Right ventricle myocardium superior (tissue), 1 donor: ENCODE measurements around the gene IL1RAPL1. TPM values are rescaled to one million over a fixed set of nuclear protein-coding genes. Genes with fewer than 3 reads are reported as not detected.
A peak's percentile ranks its signal among the peaks of the same experiment; 100 is the strongest.
"Not testable (repeated sequence)": the region's sequence is repeated elsewhere in the genome, so short reads cannot be mapped to it uniquely, and the experiment has no call there.

Experiments used
- ATAC-seq: fragments of 200-7000 bp; cut with Tn5 transposase; one replicate; pipeline ENCODE4 v1.9.1; 2020; ENCODE audit warnings: mild to moderate bottlenecking; ENCODE audit not compliant: poor library complexity
- DNase-seq: peaks from one replicate; pipeline ENCODE4 v3.0.0-alpha.2; 2020
- intact Hi-C: fragments of 100-400 bp; cut with DNase I; formaldehyde crosslinking; loops from one replicate; pipeline ENCODE4 v1.11.2; 2022
- total RNA-seq: library from RNA; stranded (reverse); fragmentation: NEBNext Ultra II Directional; extraction: Animal tissue kit (Norgen Biotek cat#: 25700); gene quantifications from one replicate; pipeline ENCODE4 v1.2.1, GENCODE V29; 2021
- donor health status: DM: no; HTN: yes; CAD: no; lungs with severe emphysema.

The IL1RAPL1 gene
- total RNA-seq, 1 donor from 2014 or later: 3.1 TPM

DNA sequence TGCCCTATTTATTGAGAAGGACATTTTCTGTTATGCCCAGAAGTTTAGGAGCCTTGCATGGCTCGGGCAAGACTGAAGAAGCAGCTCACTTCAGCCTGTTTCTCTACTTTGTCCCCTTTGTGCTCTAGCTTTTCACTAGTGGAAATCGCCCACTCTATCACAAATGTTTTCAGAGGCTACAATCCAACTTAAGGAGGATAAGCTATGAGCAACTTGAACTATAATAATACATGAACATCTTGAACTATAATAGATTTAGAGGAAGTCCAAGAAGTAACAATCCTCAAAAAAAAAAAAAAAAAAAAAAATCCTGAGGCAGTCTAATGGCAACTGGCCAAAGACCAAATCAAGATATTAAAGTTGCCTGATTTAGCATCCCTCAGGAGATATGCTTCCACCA, 452.3 kb downstream of the IL1RAPL1 start:
- DNase-seq (no peak), ATAC-seq (peak; percentile 36)
- intact Hi-C loops: no loop called here

DNA sequence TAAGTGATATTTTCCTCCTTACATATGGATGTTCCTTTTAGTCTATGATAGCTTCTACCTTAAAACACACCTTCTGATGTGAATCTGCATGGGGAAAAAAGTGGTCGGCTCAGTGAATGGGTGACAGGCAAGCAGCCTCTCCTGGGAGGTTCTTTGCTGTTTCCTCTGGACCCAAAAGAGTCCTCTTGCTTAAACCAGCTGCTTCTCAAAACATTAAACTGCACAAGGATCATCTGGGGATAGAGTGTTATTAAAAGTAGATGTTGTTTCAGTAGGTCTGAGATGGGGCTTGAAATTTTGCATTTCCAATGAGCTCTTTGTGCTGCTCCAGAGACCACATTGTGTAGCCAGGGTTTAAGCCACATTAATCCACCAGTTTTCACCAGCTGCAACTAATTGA, 452.9 kb downstream of the IL1RAPL1 start:
- ATAC-seq: peak; percentile 22
- intact Hi-C loops: no loop called here

DNA sequence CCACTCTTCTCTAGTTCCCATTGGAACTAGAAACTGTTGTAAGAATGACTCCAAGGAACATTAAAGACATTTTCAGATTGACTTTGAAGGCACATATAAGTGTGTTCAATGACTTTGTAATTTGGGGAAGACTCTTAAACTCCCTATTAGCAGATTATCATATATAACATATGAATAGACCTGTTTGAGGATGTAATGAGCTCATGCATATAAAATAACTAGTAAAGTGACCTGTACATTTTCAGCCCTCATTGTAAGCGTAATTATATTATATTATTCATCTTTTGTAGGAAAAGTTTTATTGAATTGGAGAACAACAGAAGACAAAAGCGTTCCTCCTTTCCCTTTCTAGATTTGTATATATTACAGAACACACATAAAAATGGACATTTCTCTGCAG, 455.1 kb downstream of the IL1RAPL1 start:
- intact Hi-C loops: no loop called here
- DNase-seq (no peak), ATAC-seq (no peak)

More for the DNA sequence above, 452.9 kb downstream of the IL1RAPL1 start:
- DNase-seq: no peak

DNA sequence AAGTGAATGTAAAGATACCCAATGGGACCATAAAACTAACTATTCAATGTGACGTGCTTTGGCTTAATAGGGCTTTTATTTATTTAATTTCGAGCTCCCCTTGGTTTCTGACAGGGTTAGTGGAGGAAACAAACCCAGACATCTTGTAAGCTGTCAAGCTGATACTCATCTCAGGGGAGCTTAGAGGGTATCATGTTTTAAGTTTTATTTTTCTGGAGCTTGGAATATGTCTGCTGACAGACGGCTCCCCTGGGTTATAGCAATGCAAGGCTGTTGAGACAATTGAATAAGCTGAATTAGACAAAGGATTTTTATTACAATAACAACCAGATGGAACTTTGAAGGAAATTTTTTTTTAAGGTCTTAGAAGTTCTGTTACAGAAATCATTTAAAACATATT, 456.5 kb downstream of the IL1RAPL1 start:
- DNase-seq: no peak
- intact Hi-C loops: no loop called here
- ATAC-seq: no peak

DNA sequence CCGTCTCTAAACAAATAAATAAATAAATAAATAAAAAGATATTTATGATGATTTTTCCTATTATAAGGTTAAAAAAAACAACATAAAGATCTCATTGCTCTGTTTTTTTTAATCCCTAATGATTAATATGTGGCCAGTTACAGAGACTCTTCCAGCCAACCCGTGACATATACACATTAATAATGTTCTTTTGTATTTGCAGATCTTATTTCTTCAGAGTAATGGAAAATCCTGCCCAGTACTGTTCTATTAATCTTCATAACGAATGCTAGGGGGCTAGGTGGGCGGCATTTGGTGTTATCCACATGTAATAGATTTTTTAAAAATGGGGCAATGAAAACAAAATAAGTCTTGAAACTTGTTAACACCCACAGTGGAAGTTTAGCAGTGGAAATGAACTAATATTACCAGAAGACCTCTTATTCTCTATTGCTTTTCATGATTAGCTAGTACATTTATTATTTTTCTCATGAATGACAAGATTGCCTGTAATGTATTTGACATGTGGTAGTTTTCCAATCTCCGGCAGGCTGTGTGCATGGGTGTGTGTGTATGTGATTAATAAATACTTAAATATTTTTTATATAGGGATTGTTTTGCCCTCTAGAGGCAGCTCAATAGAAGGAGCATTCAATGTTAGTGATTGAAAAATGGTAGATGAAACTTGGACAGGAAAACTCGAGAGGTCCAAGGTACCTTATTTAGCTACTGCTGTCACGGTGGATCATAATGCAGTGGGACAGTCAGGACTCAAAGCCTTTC, 457.4 kb downstream of the IL1RAPL1 start:
- intact Hi-C loops: no loop called here
- DNase-seq (no peak), ATAC-seq (no peak)

DNA sequence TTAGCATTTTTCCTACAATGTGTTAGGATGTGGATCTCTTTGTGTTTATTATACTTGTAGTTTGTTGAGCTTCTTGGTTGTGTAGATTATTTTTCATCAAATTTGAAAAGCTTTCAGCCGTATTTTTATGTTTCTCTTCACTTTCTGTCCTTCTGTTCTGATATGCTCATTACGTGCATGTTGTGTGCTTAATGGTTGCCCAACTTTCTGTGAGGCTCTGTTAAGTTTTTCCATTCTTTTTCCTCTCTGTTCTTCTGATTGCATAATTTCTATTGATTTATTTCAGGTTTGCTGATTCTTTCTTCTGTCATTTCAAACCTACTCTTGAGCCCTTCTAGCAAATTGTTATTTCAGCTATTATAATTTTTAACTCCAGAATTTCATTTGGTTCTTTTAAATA, 478.2 kb downstream of the IL1RAPL1 start:
- no peak for DNase-seq
- ATAC-seq: no peak
- intact Hi-C loops: no loop called here

DNA sequence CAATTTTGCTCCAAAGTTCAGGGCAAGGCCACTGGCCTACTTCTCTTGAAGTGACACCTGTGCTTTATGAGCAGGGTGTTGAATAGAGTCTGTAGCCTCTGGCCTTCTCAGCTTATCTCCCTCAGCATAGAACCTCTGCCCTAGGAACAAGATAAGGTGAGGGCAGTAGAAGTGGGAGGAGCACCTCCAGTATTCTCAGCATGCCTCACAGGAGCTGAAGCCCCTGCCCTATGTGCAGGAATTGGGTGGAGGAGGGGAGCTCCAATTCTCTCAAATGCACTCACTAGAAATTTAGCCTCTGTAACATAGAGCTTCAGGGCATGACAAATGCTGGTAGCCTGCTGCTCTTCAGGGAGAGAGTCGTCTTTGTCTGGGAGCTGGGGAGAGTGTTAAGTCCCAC, 479.3 kb downstream of the IL1RAPL1 start:
- ATAC-seq (no peak), DNase-seq (no peak)
- intact Hi-C loops: no loop called here

DNA sequence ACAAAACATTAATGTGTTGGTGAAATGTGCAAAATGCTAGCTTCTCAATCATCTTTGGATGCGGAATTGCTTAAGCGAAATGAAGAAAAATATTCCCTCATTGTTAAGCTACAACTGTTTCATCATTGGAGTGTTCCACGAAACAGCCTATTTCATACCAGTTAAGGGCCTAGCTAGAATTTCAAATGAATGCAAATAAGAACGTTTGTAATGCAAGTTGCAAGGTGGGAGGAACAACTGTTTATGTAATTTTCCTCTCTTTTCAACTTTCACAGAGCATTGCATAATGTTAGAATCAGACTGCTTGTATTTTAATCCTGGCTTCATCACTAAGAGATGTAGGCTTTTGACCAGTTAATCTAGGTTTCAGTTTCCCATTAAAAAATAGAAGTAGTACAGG, 480.1 kb downstream of the IL1RAPL1 start:
- intact Hi-C loops: no loop called here
- no peak for ATAC-seq
- DNase-seq: no peak

DNA sequence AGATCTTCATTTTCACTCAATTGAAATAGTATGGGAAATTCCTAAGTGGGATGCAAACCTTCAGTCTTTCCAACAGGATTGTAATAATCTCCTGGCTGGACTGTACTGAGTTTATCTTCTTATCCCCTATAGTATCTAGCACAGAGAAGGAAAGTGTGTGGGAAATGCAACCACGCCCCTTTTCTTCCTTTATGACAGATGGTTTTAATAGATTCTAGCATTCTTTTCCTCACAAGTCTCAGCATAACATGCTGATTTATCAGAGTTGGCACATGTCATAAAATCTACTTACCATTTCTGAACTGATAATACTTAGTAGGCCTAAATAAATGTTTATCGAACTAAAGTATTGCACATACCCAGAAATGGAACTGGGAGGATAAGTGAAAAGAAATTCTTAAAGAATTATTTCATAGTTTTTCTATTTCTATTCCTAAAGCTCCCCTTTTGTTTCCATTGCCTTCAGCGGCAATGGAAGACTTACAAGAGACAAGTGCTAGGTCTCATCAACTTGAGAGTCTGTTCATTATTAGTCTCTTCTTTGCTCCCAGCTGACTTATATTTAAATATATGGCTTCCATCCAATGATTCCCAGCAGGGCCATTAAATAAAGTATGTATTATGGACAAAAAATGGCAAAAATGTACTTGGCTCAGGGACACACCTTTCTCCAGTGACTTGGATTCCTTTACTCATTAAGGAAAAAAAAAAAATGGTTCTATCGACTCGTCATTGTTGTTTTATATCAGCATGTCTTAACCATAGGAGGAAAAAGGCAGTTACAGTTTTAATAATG, 484.5 kb downstream of the IL1RAPL1 start:
- ATAC-seq (no peak), DNase-seq (no peak)
- intact Hi-C loops: no loop called here

DNA sequence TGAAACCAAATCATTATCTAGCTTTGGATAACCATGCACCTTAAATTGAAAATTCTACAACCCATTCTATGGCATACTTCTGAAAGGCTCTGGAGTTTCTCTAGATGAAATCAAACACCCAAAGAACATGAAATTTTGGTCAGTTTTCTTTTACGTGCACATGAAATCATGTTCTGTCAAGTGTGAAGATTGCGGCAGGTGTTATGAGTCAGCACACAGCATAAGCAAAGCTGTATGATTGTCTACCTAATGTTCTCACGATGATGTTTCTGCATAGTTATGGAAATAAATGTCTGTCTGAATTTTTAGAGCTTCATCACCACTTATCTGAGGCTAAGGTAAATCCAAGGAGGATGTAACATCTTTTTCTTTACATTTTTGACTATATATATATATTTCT, 495.3 kb downstream of the IL1RAPL1 start:
- DNase-seq (no peak), ATAC-seq (no peak)
- intact Hi-C loops: no loop called here

DNA sequence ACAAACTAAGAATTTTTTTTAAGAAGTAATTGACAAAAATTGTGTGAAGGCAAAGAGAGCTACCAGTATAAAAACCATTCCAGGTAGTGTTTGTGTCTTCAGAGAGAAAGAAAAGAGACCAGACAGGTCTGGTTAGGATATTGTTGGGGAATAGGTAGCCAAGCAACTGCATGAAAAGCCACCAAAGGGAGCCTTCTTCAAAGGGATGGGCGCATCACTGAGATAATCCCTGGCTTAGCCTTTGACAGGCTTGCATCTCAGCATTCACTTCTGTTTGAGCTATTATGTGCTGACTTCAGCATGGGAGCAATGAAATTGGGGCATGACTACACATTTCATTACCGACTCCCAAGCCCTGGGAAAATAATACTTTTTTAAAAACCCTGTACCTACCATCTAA, 496.6 kb downstream of the IL1RAPL1 start:
- intact Hi-C loops: no loop called here

DNA sequence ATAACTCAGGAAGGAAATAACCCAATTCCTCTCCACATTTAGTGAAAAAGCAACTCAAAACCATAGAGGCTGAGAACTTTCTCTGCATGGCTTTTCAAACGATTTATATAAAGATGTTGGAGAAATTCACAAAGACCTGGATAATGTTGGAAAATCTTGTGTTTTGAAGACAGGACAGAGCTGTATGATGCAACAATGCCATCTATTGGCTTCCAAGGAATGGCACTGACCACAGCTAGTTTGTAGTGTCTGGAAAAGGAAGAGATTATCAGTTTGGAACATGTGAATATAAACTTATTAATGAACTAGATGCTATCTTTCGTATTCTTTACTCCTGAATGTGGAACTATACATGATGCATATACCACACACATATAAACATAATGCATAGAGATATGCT, 503.6 kb downstream of the IL1RAPL1 start:
- no peak for DNase-seq
- intact Hi-C loops: loop anchor here (10.0 kb wide), 1 partner anchor 506 kb away; the partner anchor contains the start of gene IL1RAPL1

More for the DNA sequence above, 496.6 kb downstream of the IL1RAPL1 start:
- ATAC-seq (no peak), DNase-seq (no peak)

DNA sequence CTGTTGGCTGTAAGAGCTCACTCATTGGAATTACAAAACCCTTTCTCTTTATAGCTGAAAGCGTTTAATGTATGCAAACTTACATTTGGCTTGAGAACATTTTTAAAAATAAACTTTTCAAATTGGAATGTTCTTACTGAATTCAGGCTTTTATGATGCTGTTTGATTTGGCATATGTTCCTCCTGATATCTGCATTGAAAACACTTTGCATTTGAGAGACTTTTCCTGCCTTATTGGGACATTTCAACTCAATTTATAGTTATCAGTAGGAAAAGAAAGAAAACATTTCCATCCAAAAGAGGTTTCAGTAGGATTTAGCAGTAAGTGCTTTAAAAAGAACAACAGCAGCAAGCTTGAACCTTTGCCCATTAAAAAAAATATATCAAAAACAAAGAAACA, 520.0 kb downstream of the IL1RAPL1 start:
- DNase-seq: no peak
- no peak for ATAC-seq
- intact Hi-C loops: no loop called here

More for the DNA sequence above, 503.6 kb downstream of the IL1RAPL1 start:
- ATAC-seq: peak; percentile 59

DNA sequence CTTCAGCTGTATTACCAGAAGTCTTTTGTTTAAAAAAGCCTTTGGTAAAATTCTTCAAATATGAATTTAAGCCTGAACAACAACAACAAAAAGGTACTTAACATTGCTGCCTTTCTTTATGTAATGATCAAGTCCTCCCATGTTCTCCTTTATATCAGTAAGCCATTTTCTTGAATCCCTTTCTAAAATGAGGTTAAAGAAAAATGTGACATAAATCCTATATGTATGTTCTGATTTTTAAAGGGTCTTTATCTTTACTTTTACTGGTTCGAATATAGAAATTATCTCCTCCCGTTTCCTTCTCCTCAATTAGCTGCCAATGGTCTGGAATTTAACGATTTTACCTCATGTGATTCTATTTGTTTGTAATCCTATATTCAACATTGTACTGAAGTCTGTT, 522.8 kb downstream of the IL1RAPL1 start:
- intact Hi-C loops: no loop called here
- DNase-seq (no peak), ATAC-seq (no peak)

DNA sequence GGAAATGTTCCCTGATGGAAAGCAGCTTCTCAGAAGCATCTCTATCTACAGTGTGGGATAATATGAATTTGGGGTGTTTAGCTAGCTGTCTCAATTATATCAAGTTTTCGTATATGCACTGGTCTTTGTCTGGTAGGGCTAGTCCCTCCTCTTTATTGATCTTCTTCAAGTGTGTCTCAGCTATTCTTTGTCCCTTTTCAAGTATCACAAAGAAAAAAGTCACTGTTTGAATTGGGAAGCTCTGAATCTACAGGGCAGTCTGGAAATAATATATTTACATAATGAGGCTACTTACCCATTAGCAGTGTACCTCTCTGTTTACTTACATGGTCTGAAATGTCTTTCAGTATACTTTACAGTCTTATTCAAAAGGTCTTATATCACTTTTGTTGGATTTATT, 526.0 kb downstream of the IL1RAPL1 start:
- DNase-seq (no peak), ATAC-seq (no peak)
- intact Hi-C loops: no loop called here

DNA sequence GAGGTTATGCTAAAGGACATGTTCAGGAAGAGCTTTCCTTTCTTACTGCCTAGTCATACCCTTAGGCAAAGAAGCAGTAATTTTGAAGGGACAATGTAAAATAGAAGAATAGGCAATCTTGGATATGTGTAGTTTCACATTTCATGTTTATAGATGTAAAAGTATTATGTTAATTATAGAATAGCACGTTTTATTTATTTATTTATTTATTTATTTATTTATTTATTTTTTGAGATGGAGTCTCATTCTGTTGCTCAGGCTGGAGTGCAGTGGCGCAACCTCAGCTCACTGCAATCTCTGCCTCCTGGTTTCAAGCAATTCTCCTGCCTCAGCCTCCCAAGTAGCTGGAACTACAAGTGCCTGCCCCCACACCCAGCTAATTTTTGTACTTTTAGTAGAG, 535.6 kb downstream of the IL1RAPL1 start:
- ATAC-seq, intact Hi-C loops, DNase-seq: not testable (repeated sequence)

DNA sequence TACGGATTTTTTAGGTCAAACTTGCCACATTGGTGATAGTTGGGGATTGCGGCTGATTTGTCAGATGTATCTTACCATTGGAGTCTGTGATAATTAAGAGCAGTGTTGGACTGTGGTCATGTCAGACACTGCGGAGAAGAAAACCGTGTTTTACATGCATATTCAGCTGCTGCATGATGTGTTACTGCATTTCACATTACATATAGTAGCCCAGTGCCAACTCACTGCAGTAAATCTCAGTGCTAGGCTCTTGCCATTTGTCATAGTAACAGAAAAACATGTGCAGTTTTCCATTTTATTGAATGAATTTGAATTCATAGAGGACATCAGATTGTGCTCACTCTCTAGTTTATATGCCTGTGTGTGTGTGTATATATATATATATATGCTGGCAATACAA, 543.7 kb downstream of the IL1RAPL1 start:
- DNase-seq (no peak), ATAC-seq (no peak)
- intact Hi-C loops: no loop called here

DNA sequence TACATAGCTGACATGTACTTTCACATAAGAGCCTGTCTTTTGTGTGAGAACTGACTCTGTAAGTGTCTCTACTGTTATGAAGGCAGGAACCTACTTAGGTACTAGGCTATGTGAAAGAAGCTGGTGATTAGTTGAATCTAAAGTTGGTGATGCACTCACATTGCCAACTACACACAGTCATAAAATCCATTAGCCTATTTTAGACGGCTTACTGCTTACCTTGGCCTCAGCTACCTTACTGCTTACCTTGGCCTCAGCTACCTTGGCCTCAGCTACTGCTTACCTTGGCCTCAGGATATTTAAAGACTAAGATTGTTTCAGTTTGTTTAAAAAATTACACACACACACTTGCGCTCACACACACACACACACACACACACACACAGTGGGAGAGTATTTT, 549.7 kb downstream of the IL1RAPL1 start:
- ATAC-seq (no peak), DNase-seq (no peak)
- intact Hi-C loops: no loop called here

DNA sequence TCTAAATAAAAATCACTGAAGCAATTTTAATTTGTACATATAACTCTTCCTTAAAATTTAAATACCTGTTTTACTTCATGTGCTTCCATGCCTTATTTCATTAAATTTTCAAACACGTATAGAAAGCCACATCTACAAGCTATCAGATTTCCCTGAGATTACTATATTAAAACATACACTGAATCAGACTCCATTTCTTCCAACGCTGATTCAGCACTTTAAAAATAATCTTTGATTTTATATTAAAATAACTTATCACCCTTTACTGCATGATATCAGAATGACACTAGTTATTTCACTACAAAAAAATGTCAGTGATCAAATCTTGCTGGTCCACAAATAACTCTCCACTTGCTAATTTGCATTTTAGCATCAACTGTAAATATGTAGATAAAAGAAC, 550.8 kb downstream of the IL1RAPL1 start:
- ATAC-seq (no peak), DNase-seq (no peak)
- intact Hi-C loops: no loop called here

DNA sequence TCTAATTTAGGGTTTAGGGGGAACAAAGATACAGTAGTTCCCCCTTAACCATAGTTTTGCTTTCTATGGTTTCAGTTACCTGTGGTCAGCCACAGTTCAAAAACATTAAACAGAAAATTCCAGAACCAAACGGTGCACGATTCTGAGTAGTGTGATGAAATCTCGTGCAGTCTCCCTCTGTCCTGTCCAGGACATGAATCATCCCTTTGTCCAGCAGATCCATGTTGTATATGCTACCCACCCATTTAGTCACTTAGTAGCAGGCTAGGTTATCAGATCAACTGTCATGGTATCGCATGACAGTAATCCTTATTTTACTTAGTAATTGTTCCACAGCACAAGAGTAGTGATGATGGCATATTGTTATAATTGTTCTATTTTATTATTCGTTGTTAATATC, 556.1 kb downstream of the IL1RAPL1 start:
- no peak for DNase-seq
- intact Hi-C loops: no loop called here

More for the DNA sequence above, 556.1 kb downstream of the IL1RAPL1 start:
- no peak for ATAC-seq
